Measurements from ENCODE around the gene A4GNT. TPM values are rescaled to one million over a fixed set of nuclear protein-coding genes. Genes with fewer than 3 reads are reported as not detected.

A4GNT gene
- total and polyA plus RNA-seq, 8 donors = 0.34 to 2.0 (median 1.1) TPM

DNA sequence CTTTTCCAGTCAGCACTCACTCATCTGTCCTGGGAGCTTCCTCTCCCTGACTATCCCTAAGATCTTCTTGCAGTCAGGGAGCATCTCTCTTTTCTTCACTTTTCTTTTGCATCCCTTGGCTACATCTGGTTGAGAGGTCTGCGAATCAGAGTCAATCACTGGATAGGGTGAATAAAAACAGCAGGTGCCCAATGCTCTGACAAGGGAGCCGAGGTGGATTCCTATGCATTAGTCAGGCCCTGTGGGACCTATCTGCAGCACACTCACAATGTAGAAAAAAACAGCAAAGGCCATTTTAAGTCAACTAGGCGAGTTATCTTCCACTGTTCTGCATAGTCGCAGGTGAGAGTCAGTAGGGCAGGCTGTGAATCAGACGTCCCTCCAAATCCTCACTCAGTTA, 52.3 kb downstream of the A4GNT start:
- ATAC-seq (no peak), DNase-seq (no peak), FAIRE-seq (no peak)
- peaks cover 0 to 17% (median 6%) of the 10 kb centered on the region in 3 donors for H3K4me1 ChIP-seq
- H3K36me3 ChIP-seq = no peaks in the 10 kb centered on the region
- 85 to 89% methylated on average over 5 of the region's 5 CpGs for WGBS, 2 donors
- no peak overlapping the region for H3K4me3 ChIP-seq
- H3K27me3 ChIP-seq = no peaks in the 10 kb centered on the region
- no peak for TF ChIP-seq CTCF (IDR thresholded peaks at IDR 0.05)
- H3K9me3 ChIP-seq = no peaks in the 10 kb centered on the region
- no peak overlapping the region for H3K27ac ChIP-seq
- intact Hi-C loops (cut with DNase I) = no loop called here

GRCh38 chr3:138078901-138079344, 53.3 kb downstream of the A4GNT start:
- Histone ChIP-seq H3K4me1 (peaks cover 0 to 17% (median 6%) of the 10 kb centered on the region in 3 donors), H3K9me3 (no peaks in the 10 kb centered on the region), H3K27ac (no peak overlapping the region), H3K27me3 (no peaks in the 10 kb centered on the region), H3K4me3 (no peak overlapping the region), H3K36me3 (no peaks in the 10 kb centered on the region)
- DNase-seq (no peak), ATAC-seq (peak in 2 of 4 donors; percentile 15 to 24), FAIRE-seq (no peak)
- TF ChIP-seq CTCF (IDR thresholded peaks at IDR 0.05) = no peak
- 0% methylated on average over 1 of the region's 1 CpG for WGBS, 2 donors
- intact Hi-C loops (cut with DNase I) = no loop called here

- Histone ChIP-seq H3K27ac (no peak overlapping the region), H3K4me3 (no peak overlapping the region), H3K4me1 (peaks cover 0 to 15% (median 6%) of the 10 kb centered on the region in 3 donors), H3K9me3 (no peaks in the 10 kb centered on the region), H3K36me3 (no peaks in the 10 kb centered on the region), H3K27me3 (no peaks in the 10 kb centered on the region)
- intact Hi-C loops (cut with DNase I) = no loop called here
- TF ChIP-seq CTCF (IDR thresholded peaks at IDR 0.05) = no peak
- DNase-seq = no peak
- FAIRE-seq = no peak
- WGBS, 2 donors = 72 to 86% methylated on average over 4 of the region's 4 CpGs
- ATAC-seq = no peak
Measured at GRCh38 chr3:138078096-138078495, 54.1 kb downstream of the A4GNT start.

Other genes with a start within 250 kb of the A4GNT start
- gene CLDN18, start 122.2 kb downstream of the A4GNT start, total RNA-seq = 1 to 10 TPM in 2 of 6 donors, under 1 TPM in 1, not detected in 3; 0.04 to 8.1 (median 4.0) TPM
- gene CLDN18, start 122.2 kb downstream of the A4GNT start, polyA plus RNA-seq = under 1 TPM in 1 of 2 donors, not detected in 1; 0.05 TPM
- 10 to 100 TPM in 2 of 6 donors, 1 to 10 TPM in 4; 6.3 to 11.4 (median 8.7) TPM for gene DZIP1L, start 16.8 kb downstream of the A4GNT start, total RNA-seq
- gene DZIP1L, start 16.8 kb downstream of the A4GNT start, polyA plus RNA-seq = 10 to 100 TPM; 19.3 to 21.7 TPM
- 10 to 100 TPM in 1 of 6 donors, 1 to 10 TPM in 5; 4.3 to 12.2 (median 6.3) TPM for gene DBR1, start 42.5 kb upstream of the A4GNT start, total RNA-seq
- 1 to 10 TPM; 3.5 to 7.6 TPM for gene DBR1, start 42.5 kb upstream of the A4GNT start, polyA plus RNA-seq
- gene ARMC8, start 54.9 kb upstream of the A4GNT start, total RNA-seq = 10 to 100 TPM; 15.4 to 21.1 (median 18.6) TPM
- 10 to 100 TPM in 1 of 2 donors, 1 to 10 TPM in 1; 7.6 to 14.4 TPM for gene ARMC8, start 54.9 kb upstream of the A4GNT start, polyA plus RNA-seq
- 1 to 10 TPM in 1 of 6 donors, under 1 TPM in 5; 0.47 to 1.8 (median 0.77) TPM for gene NME9, start 197.5 kb upstream of the A4GNT start, total RNA-seq
- gene NME9, start 197.5 kb upstream of the A4GNT start, polyA plus RNA-seq = 1 to 10 TPM in 1 of 2 donors, under 1 TPM in 1; 0.91 to 3.5 TPM
- 10 to 100 TPM in 1 of 6 donors, 1 to 10 TPM in 5; 2.3 to 12.6 (median 5.6) TPM for gene MRAS, start 216.2 kb upstream of the A4GNT start, total RNA-seq
- 1 to 10 TPM; 2.8 to 5.3 TPM for gene MRAS, start 216.2 kb upstream of the A4GNT start, polyA plus RNA-seq